ENCODE measurements around the gene RALGPS1.
A peak's percentile ranks its signal among the peaks of the same experiment; 100 is the strongest.

RALGPS1 gene

GRCh38 chr9:126962336-126962735, 47.8 kb downstream of the RALGPS1 start:
- TF ChIP-seq CTCF (conservative IDR thresholded peaks at IDR 0.05; ENCODE audit: low read depth, low read length), result no peak
- no peak overlapping the region for H3K4me3 ChIP-seq (ENCODE audit: low read length)
- DNase-seq (ENCODE audit: low read depth), result peak; percentile 70

DNA sequence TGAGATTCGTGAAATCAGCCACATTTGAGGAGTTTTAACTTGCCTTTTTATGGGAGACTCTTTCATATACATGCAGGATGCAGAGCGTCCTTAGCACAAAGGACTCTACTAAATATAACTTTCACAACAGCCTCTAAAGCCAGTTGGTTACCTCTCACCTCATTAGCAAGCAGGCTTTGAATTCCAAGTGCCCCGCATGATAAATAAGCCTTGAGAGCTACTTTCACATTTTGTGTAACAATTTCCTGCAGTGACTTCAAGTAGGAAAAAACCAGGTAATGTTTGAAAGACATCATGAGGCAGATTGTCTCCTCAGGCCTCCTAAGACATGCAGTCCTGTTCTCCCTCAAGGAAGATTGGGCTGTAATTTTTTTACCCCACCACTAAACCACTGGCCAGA, 50.5 kb downstream of the RALGPS1 start:
- DNase-seq (ENCODE audit: low read depth), result peak; percentile 74
- no peak overlapping the region for H3K4me3 ChIP-seq (ENCODE audit: low read length)
- TF ChIP-seq CTCF (conservative IDR thresholded peaks at IDR 0.05; ENCODE audit: low read depth, low read length), result no peak

DNA sequence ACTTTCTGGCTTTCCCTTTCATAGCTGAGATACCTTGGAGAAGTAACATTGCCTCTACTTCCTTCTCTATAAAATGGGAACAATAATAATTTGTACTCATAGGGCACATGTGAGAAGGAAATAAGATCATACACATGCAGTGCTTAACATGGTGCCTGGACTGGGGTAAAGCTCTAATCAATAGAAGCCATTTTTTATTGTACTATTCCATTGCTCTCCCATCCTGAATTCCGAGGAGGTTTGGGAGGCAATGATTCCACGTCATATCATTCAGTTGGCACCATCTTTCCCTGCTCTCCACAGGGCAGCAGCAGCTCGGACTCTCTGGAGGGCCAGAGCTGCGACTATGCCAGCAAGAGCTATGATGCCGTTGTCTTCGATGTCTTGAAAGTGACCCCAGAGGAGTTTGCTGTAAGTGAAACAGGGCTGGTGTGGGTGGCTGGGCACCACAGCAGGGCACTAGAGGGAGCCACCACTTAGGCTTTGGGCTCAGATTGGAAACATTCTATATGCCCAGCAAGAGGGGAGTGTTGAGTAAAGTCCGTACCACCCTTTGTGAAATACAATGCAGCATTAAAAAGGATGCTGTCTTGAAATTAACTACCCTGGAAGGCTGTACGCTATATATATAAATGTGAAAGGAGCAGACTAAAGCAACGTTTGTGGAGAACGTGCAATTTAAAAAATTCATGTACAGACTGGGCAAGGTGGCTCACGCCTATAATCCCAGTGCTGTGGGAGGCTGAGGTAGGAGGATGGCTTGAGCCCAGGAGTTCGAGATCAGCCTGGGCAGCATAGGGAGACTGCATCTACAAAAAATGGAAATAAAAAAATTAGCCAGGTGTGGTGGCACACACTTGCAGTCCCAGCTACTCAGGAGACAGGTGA, 51.2 kb downstream of the RALGPS1 start:
- DNase-seq (ENCODE audit: low read depth), result peak; percentile 35
- no peak overlapping the region for H3K4me3 ChIP-seq (ENCODE audit: low read length)
- peak; percentile 88 for TF ChIP-seq CTCF (conservative IDR thresholded peaks at IDR 0.05; ENCODE audit: low read depth, low read length)

DNA sequence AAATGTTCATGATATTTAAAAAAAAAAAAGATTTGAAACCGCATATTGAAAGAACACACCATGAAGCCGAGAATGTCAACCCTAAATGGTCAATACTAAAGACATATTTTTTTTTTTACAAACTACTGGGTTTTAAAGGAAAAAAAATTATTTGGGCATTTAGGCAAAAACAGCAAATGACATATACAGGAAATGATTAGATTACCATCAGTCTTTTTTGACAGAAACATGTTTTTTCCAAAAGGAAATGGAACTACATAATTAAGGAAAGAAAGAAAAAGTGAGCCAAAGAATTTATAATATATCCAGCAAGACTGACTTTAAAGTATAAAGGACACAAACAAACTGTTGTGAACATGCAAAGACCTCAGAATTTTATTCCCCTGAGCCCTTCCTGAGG, 56.7 kb downstream of the RALGPS1 start:
- TF ChIP-seq CTCF (conservative IDR thresholded peaks at IDR 0.05; ENCODE audit: low read depth, low read length), result no peak
- no peak overlapping the region for H3K4me3 ChIP-seq (ENCODE audit: low read length)
- DNase-seq (ENCODE audit: low read depth), result no peak

DNA sequence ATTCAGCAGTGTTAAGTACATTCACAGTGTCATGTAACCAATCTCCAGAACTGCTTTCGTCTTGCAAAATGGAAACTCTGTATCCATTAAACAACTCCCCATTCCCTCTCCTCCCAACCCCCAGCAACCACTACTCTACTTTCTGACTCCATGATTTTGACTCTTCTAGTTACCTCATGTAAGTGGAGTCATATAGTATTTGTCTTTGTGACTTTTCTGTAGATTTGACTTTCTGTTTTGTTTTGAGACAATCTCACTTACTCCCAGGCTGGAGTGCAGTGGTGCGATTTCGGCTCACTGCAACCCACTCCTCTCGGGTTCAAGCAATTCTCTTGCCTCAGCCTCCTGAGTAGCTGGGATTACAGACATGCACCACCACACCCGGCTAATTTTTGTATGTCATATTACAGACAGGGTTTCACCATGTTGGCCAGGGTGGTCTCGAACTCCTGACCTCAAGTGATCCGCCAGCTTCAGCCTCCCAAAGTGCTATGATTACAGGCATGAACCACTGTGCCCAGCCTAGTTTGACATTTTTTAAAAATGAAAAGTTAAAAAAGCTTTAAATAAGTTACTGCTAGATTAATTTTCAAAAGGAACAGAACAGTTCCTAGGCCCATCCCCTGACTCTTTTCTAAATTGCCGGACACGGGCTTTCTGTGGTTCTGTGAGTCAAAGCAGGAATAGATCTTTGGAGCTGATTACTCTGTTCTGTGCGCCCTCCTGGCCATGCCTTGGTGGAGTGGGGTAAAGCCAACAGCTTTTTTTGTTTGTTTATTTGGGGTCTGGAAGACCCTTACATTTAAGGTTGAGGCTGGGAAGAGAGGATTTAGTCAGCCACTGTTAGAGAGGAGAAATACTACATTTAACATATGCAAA, 59.3 kb downstream of the RALGPS1 start:
- TF ChIP-seq CTCF (conservative IDR thresholded peaks at IDR 0.05; ENCODE audit: low read depth, low read length), result no peak
- H3K4me3 ChIP-seq (ENCODE audit: low read length), result no peak overlapping the region
- no peak for DNase-seq (ENCODE audit: low read depth)

DNA sequence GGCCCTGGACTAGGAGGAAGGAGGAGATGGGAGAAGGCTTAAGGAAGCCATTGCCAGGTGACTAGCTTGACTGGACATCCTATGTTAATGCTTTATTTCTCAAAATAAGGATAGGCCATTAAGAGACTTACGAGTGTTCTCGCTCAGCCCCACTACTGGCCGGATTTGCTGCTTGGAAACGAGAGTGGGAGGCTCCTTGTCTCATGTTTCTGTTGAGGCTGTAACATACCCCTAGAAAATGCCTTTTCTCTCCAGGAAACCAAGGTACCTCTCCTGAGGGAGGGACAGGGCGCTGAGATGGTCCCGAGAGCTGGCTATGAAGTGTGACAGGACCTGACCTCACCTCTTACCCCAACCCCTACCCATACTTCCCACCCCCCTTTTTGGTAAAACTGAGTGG, 60.0 kb downstream of the RALGPS1 start:
- no peak for DNase-seq (ENCODE audit: low read depth)
- H3K4me3 ChIP-seq (ENCODE audit: low read length), result no peak overlapping the region
- no peak for TF ChIP-seq CTCF (conservative IDR thresholded peaks at IDR 0.05; ENCODE audit: low read depth, low read length)

Data from retinal pigment epithelial cell (primary cell).